LHCN-M2 (cell line): ENCODE results near the gene TIFAB. TPM values are rescaled to one million over a fixed set of nuclear protein-coding genes. Genes with fewer than 3 reads are reported as not detected.

ENCODE experiments used
- DNase-seq: peaks from one replicate; pipeline ENCODE4 v3.0.0-alpha.2; 2012; ENCODE audit warnings: low read depth
- total RNA-seq: library from RNA; depleted of rRNA; stranded (reverse); fragments of >200 nt; gene quantifications from 2 replicates; pipeline ENCODE4 v1.2.3, GENCODE V29; 2014

The TIFAB gene
- total RNA-seq, 1 experiment from 2014 or later, result not detected

GRCh38 chr5:135482381-135482933 lies 30.3 kb upstream of the TIFAB start:
- DNase-seq, result no peak

- DNase-seq, result no peak
These were observed 29.8 kb upstream of the TIFAB start for GRCh38 chr5:135481909-135482311.

GRCh38 chr5:135481387-135481786 lies 29.2 kb upstream of the TIFAB start:
- no peak for DNase-seq

GRCh38 chr5:135480511-135480910 lies 28.4 kb upstream of the TIFAB start:
- no peak for DNase-seq

- DNase-seq, result no peak
These were observed 26.8 kb upstream of the TIFAB start for GRCh38 chr5:135478938-135479337.

GRCh38 chr5:135477613-135478066 lies 25.5 kb upstream of the TIFAB start:
- no peak for DNase-seq

- DNase-seq, result no peak
These were observed 24.7 kb upstream of the TIFAB start for GRCh38 chr5:135476615-135477581.

- DNase-seq, result no peak
These were observed 22.0 kb upstream of the TIFAB start for GRCh38 chr5:135473956-135474670.

GRCh38 chr5:135472141-135472540 lies 20.0 kb upstream of the TIFAB start:
- DNase-seq, result no peak

GRCh38 chr5:135471726-135472125 lies 19.6 kb upstream of the TIFAB start:
- DNase-seq, result no peak

GRCh38 chr5:135469911-135470310 lies 17.8 kb upstream of the TIFAB start:
- no peak for DNase-seq

- no peak for DNase-seq
These were observed 16.4 kb upstream of the TIFAB start for GRCh38 chr5:135468541-135468940.

GRCh38 chr5:135467871-135468485 lies 15.8 kb upstream of the TIFAB start:
- no peak for DNase-seq

GRCh38 chr5:135467051-135467625 lies 15.0 kb upstream of the TIFAB start:
- DNase-seq, result no peak

GRCh38 chr5:135466178-135467050 lies 14.3 kb upstream of the TIFAB start:
- peak; percentile 41 for DNase-seq

GRCh38 chr5:135465391-135466122 lies 13.4 kb upstream of the TIFAB start:
- DNase-seq, result no peak

- DNase-seq, result peak; percentile 54
These were observed 10.2 kb upstream of the TIFAB start for GRCh38 chr5:135462304-135462703.

- DNase-seq, result no peak
These were observed 9.5 kb upstream of the TIFAB start for GRCh38 chr5:135461481-135462151.
